B cell (primary cell): ENCODE measurements around the gene LONP2. TPM values are rescaled to one million over a fixed set of nuclear protein-coding genes. Genes with fewer than 3 reads are reported as not detected.

Experiments
- ATAC-seq: fragments of 200-7000 bp; cut with Tn5 transposase; one replicate; pipeline ENCODE4 v1.10.0; 2021; ENCODE audit warnings: low read depth, mild to moderate bottlenecking, moderate number of reproducible peaks, moderate library complexity
- CTCF ChIA-PET: fragments of 350-600 bp; sonication (Branson Sonifier 250); formaldehyde crosslinking; loops from one replicate; lab custom pipeline; 2021; ENCODE audit warnings: antibody characterized with exemption, inconsistent platforms; lab: Charles Lee
- POLR2A ChIA-PET: fragments of 350-600 bp; sonication (Branson Sonifier 250); formaldehyde crosslinking; loops from one replicate; lab custom pipeline; 2021; ENCODE audit warnings: antibody characterized with exemption; lab: Charles Lee
- DNase-seq: peaks from one replicate; pipeline ENCODE4 v3.0.0; 2013
- H2AFZ ChIP-seq: 2 replicates; pipeline ENCODE4 v1.6.1; 2012; ENCODE audit warnings: mild to moderate bottlenecking, low read depth, low read length; ENCODE audit not compliant: insufficient read depth, poor library complexity, severe bottlenecking
- H3K27ac ChIP-seq, 2 donors: 1 replicate in 1 of 2; 2 replicates in 1 of 2; pipeline ENCODE4 v1.5.1; 2012 to 2013; ENCODE audit warnings: low read length in 2 of 2, mild to moderate bottlenecking in 2 of 2, moderate library complexity in 1 of 2
- H3K27me3 ChIP-seq, 4 experiments: fragments of 200-600 bp in 1 of 4; sonication (generic) in 1 of 4; replicated peaks in 1 of 4; 1 replicate in 2 of 4; 2 replicates in 2 of 4; pipeline versions ENCODE4 v1.6.1 to v1.7.0; 2013 to 2016; ENCODE audit warnings: low read length in 3 of 4, mild to moderate bottlenecking in 2 of 4, mixed read lengths in 1 of 4, moderate library complexity in 1 of 4; ENCODE audit not compliant: insufficient read depth in 4 of 4, control insufficient read depth in 3 of 4; ENCODE audit errors: control extremely low read depth in 1 of 4
- H3K36me3 ChIP-seq, 2 experiments: replicated peaks in 1 of 2; 1 replicate in 1 of 2; 2 replicates in 1 of 2; pipeline versions ENCODE4 v1.6.1 to v1.7.1; 2013; ENCODE audit warnings: low read length in 1 of 2; ENCODE audit not compliant: insufficient read depth in 2 of 2, control insufficient read depth in 1 of 2; ENCODE audit errors: control extremely low read depth in 1 of 2, extremely low read depth in 1 of 2
- H3K4me1 ChIP-seq, 2 donors: fragments of 200-600 bp in 1 of 2; sonication (generic) in 1 of 2; 1 replicate in 1 of 2; 2 replicates in 1 of 2; pipeline versions ENCODE4 v1.5.1 to v1.6.1; 2013 to 2017; ENCODE audit warnings: low read length in 2 of 2; ENCODE audit not compliant: control insufficient read depth in 2 of 2, insufficient read depth in 2 of 2
- H3K4me2 ChIP-seq: replicated peaks from 2 replicates; pipeline ENCODE3; 2012; ENCODE audit warnings: mild to moderate bottlenecking, low read depth, low read length; ENCODE audit not compliant: poor library complexity, severe bottlenecking
- H3K4me3 ChIP-seq, 5 experiments: fragments of 200-600 bp in 1 of 5; sonication (generic) in 1 of 5; 1 replicate in 3 of 5; 2 replicates in 2 of 5; pipeline versions ENCODE4 v1.5.1 to v1.7.0; 2011 to 2016; ENCODE audit warnings: low read length in 4 of 5, mild to moderate bottlenecking in 4 of 5, low read depth in 2 of 5, control low read depth in 1 of 5, moderate library complexity in 1 of 5; ENCODE audit not compliant: insufficient read depth in 1 of 5; ENCODE audit errors: control extremely low read depth in 1 of 5, extremely low read depth in 1 of 5
- H3K79me2 ChIP-seq: fragments of 200-600 bp; sonication (generic); one replicate; pipeline ENCODE4 v1.6.0; 2016; ENCODE audit warnings: low read length; ENCODE audit not compliant: control insufficient read depth, insufficient read depth
- H3K9ac ChIP-seq: fragments of 200-600 bp; sonication (generic); 2 replicates; pipeline ENCODE4 v1.6.1; 2017; ENCODE audit warnings: mild to moderate bottlenecking, low read length, moderate library complexity
- H3K9me3 ChIP-seq, 3 donors: one replicate each; pipeline versions ENCODE4 v1.6.1 to v1.7.1; 2013; ENCODE audit warnings: low read length in 2 of 3; ENCODE audit not compliant: control insufficient read depth in 2 of 3, insufficient read depth in 1 of 3; ENCODE audit errors: control extremely low read depth in 1 of 3
- H4K20me1 ChIP-seq: 2 replicates; pipeline ENCODE4 v1.6.0; 2012; ENCODE audit warnings: mild to moderate bottlenecking, low read length; ENCODE audit not compliant: insufficient read depth, control insufficient read depth, poor library complexity, severe bottlenecking
- H3K27ac Mint-ChIP-seq: one replicate; pipeline ENCODE4 v1.8.0; 2021; ENCODE audit warnings: mixed read lengths
- H3K27me3 Mint-ChIP-seq: one replicate; pipeline ENCODE4 v1.8.0; 2021; ENCODE audit warnings: mixed read lengths
- H3K4me1 Mint-ChIP-seq: one replicate; pipeline ENCODE4 v1.8.0; 2021; ENCODE audit warnings: mixed read lengths
- H3K4me3 Mint-ChIP-seq: one replicate; pipeline ENCODE4 v1.8.0; 2021; ENCODE audit warnings: mixed read lengths
- H3K9me3 Mint-ChIP-seq: one replicate; pipeline ENCODE4 v1.8.0; 2022; ENCODE audit warnings: mixed read lengths; ENCODE audit not compliant: insufficient read depth
- CTCF ChIP-seq: fragments of 200-600 bp; IDR thresholded peaks from one replicate; pipeline ENCODE4 v1.8.0; 2022; ENCODE audit warnings: antibody characterized with exemption, mild to moderate bottlenecking
- EZH2 ChIP-seq: IDR thresholded peaks from 2 replicates; pipeline ENCODE4 v1.6.1; 2012; ENCODE audit warnings: borderline replicate concordance, low read depth, mild to moderate bottlenecking, moderate library complexity, low read length; ENCODE audit not compliant: insufficient read depth, poor library complexity, severe bottlenecking
- WGBS: methylation state at CpG from one replicate; pipeline ENCODE4 v1.1.5; 2013; ENCODE audit warnings: missing lambda C conversion rate; ENCODE audit not compliant: insufficient coverage; 5-methylcytosine and 5-hydroxymethylcytosine counted together
- intact Hi-C: fragments of 100-400 bp; cut with micrococcal nuclease; formaldehyde crosslinking; loops from one replicate; pipeline ENCODE4 v1.10.0; 2022
- polyA plus RNA-seq: library from polyadenylated mRNA; depleted of rRNA; stranded (reverse); fragments of >200 nt; gene quantifications from 2 replicates; pipeline ENCODE4 v1.2.3, GENCODE V29; 2012
- total RNA-seq, 2 donors: library from RNA; stranded (reverse); fragments of 120-200 nt in 1 of 2; gene quantifications; 1 replicate in 1 of 2; 2 replicates in 1 of 2; pipeline versions ENCODE4 v1.2.3 to v1.2.4, GENCODE V29; 2013 to 2022

LONP2 gene
- total and polyA plus RNA-seq, 2 donors (not counting 1 experiment from before 2014, with no cell fraction given) = 39.3 to 84.2 TPM

- Histone ChIP-seq H3K79me2 (peaks cover 4% of the 10 kb centered on the region), H3K4me2 (no peak overlapping the region), H3K9me3 (no peaks in the 10 kb centered on the region), H4K20me1 (no peaks in the 10 kb centered on the region), H3K27me3 (no peaks in the 10 kb centered on the region), H2AFZ (no peak overlapping the region), H3K27ac (no peak overlapping the region), H3K4me1 (peaks cover 18% of the 10 kb centered on the region in 2 donors), H3K4me3 (no peak overlapping the region), H3K9ac (no peak overlapping the region), H3K36me3 (peaks cover 0 to 14% of the 10 kb centered on the region in 2 experiments)
- H3K4me1 Mint-ChIP-seq = peaks cover 17% of the 10 kb centered on the region
- intact Hi-C loops = no loop called here
- TF ChIP-seq CTCF (no peak), EZH2 (no peak)
- no peak overlapping the region for H3K4me3 Mint-ChIP-seq
- H3K27me3 Mint-ChIP-seq = no peaks in the 10 kb centered on the region
- no CpG with 5 or more reads among the region's 2 CpGs for WGBS
- no peaks in the 10 kb centered on the region for H3K9me3 Mint-ChIP-seq
- CTCF ChIA-PET = interaction anchor here (0.7 to 1.6 kb wide), 3 partner anchors 12 to 311 kb away, joined by 3 to 5 read pairs (median 4); no protein-coding TSS in a partner anchor
- no peak for ATAC-seq
- POLR2A ChIA-PET = no interaction called here
- no peak for DNase-seq
- no peak overlapping the region for H3K27ac Mint-ChIP-seq
These were observed 77.4 kb downstream of the LONP2 start for GRCh38 chr16:48321317-48322036.
